Trophoblast cell (in vitro differentiated cells and primary cell): ENCODE data around the gene ABCA13.

ENCODE experiments used
- DNase-seq, 2 donors: peaks; one replicate each; pipeline ENCODE4 v3.0.0-alpha.2; 2016
- H2AFZ ChIP-seq: 2 replicates; pipeline ENCODE4 v1.6.1; 2013; ENCODE audit warnings: low read length, moderate library complexity, mild to moderate bottlenecking; ENCODE audit not compliant: insufficient read depth, poor library complexity
- H2AK5ac ChIP-seq: 2 replicates; pipeline ENCODE4 v1.6.1; 2013; ENCODE audit warnings: mild to moderate bottlenecking, low read length
- H2BK120ac ChIP-seq: 2 replicates; pipeline ENCODE4 v1.6.1; 2013; ENCODE audit warnings: low read length, mild to moderate bottlenecking, moderate library complexity; ENCODE audit not compliant: insufficient read depth, poor library complexity
- H2BK12ac ChIP-seq: 2 replicates; pipeline ENCODE4 v1.6.1; 2013; ENCODE audit warnings: mild to moderate bottlenecking, low read length, moderate library complexity
- H2BK5ac ChIP-seq: 2 replicates; pipeline ENCODE4 v1.6.1; 2013; ENCODE audit warnings: low read length, low read depth, moderate library complexity, mild to moderate bottlenecking; ENCODE audit not compliant: poor library complexity
- H3K14ac ChIP-seq: 2 replicates; pipeline ENCODE4 v1.6.1; 2013; ENCODE audit warnings: mild to moderate bottlenecking, low read length
- H3K18ac ChIP-seq: 2 replicates; pipeline ENCODE4 v1.6.1; 2013; ENCODE audit warnings: mild to moderate bottlenecking, low read length
- H3K23ac ChIP-seq: 2 replicates; pipeline ENCODE4 v1.6.1; 2013; ENCODE audit warnings: low read length
- H3K27ac ChIP-seq: 2 replicates; pipeline ENCODE4 v1.5.1; 2013; ENCODE audit warnings: low read depth, mild to moderate bottlenecking, inconsistent platforms, low read length, moderate library complexity
- H3K27me3 ChIP-seq: 2 replicates; pipeline ENCODE4 v1.6.1; 2013; ENCODE audit warnings: inconsistent platforms, mild to moderate bottlenecking, low read length, moderate library complexity; ENCODE audit not compliant: insufficient read depth
- H3K36me3 ChIP-seq, 2 experiments: 1 replicate in 1 of 2; 2 replicates in 1 of 2; pipeline ENCODE4 v1.6.1; 2013; ENCODE audit warnings: low read length in 2 of 2, mild to moderate bottlenecking in 2 of 2, moderate library complexity in 1 of 2; ENCODE audit not compliant: insufficient read depth in 2 of 2, control insufficient read depth in 1 of 2
- H3K4ac ChIP-seq: 2 replicates; pipeline ENCODE4 v1.6.1; 2013; ENCODE audit warnings: low read depth, mild to moderate bottlenecking, low read length, moderate library complexity
- H3K4me1 ChIP-seq, 2 experiments: 1 replicate in 1 of 2; 2 replicates in 1 of 2; pipeline ENCODE4 v1.6.1; 2013; ENCODE audit warnings: low read length in 2 of 2, mild to moderate bottlenecking in 2 of 2, moderate library complexity in 1 of 2; ENCODE audit not compliant: insufficient read depth in 2 of 2, control insufficient read depth in 1 of 2
- H3K4me2 ChIP-seq: 2 replicates; pipeline ENCODE4 v1.6.1; 2013; ENCODE audit warnings: inconsistent platforms, mild to moderate bottlenecking, low read length, moderate library complexity
- H3K4me3 ChIP-seq: 2 replicates; pipeline ENCODE4 v1.5.1; 2013; ENCODE audit warnings: mild to moderate bottlenecking, low read depth, low read length, inconsistent platforms
- H3K79me1 ChIP-seq: one replicate; pipeline ENCODE4 v1.6.1; 2013; ENCODE audit warnings: low read length
- H3K79me2 ChIP-seq: 2 replicates; pipeline ENCODE4 v1.6.1; 2013; ENCODE audit warnings: low read length, mild to moderate bottlenecking; ENCODE audit not compliant: control insufficient read depth, insufficient read depth, poor library complexity
- H3K9ac ChIP-seq: 2 replicates; pipeline ENCODE4 v1.6.1; 2013; ENCODE audit warnings: mild to moderate bottlenecking, low read length
- H3K9me3 ChIP-seq: 2 replicates; pipeline ENCODE4 v1.6.1; 2013; ENCODE audit warnings: low read depth, mild to moderate bottlenecking, control low read depth, inconsistent platforms, low read length; ENCODE audit not compliant: insufficient read depth
- H4K12ac ChIP-seq: 2 replicates; pipeline ENCODE4 v1.6.1; 2013; ENCODE audit warnings: low read depth, mild to moderate bottlenecking, low read length, moderate library complexity
- H4K8ac ChIP-seq: 2 replicates; pipeline ENCODE4 v1.6.1; 2013; ENCODE audit warnings: low read depth, mild to moderate bottlenecking, low read length, moderate library complexity
- H4K91ac ChIP-seq: one replicate; pipeline ENCODE4 v1.6.1; 2013; ENCODE audit warnings: low read depth, mild to moderate bottlenecking, low read length, moderate library complexity
- WGBS: extraction: QIAGEN DNeasy Blood & Tissue Kit; methylation state at CpG from one replicate; pipeline ENCODE4 v1.1.7; 2013; ENCODE audit warnings: missing lambda C conversion rate; ENCODE audit not compliant: insufficient read length, insufficient coverage; ENCODE audit errors: extremely low coverage; 5-methylcytosine and 5-hydroxymethylcytosine counted together

Gene ABCA13

DNA sequence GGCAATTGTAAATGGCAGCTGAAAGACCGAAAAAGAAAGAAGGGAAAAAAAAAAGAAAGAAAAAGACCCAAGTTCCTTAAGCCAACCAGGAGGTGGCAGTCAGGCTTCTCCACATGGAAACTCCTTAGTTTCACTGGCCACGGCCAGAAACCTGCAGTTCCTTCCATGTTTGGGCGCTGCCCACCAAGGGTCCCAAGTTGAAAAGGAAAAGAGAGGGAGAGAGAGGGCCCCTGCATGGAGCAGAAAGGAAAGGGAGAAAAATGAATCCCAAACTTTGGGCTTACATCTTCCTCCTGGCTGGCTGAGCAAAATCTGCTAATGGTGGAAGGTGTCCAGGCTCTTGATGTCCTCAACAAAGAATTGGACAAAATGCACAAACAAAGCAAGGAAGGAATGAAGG, 31.8 kb upstream of the ABCA13 start:
- Histone ChIP-seq H2BK120ac (no peak overlapping the region), H3K9ac (no peak overlapping the region), H3K4ac (no peak overlapping the region), H4K8ac (no peak overlapping the region), H3K27ac (no peak overlapping the region), H3K23ac (no peak overlapping the region), H3K27me3 (no peaks in the 10 kb centered on the region), H3K4me2 (no peak overlapping the region), H3K18ac (no peak overlapping the region), H3K4me3 (no peak overlapping the region), H3K79me1 (no peaks in the 10 kb centered on the region), H2BK12ac (no peak overlapping the region), H3K4me1 (peaks cover 0 to 3% of the 10 kb centered on the region in 2 experiments), H3K9me3 (peaks cover 3% of the 10 kb centered on the region), H3K79me2 (no peaks in the 10 kb centered on the region), H3K14ac (no peak overlapping the region), H4K91ac (no peak overlapping the region), H3K36me3 (no peaks in the 10 kb centered on the region), H4K12ac (no peak overlapping the region), H2AFZ (no peak overlapping the region), H2AK5ac (no peak overlapping the region), H2BK5ac (no peak overlapping the region)
- DNase-seq = peak in 1 of 2 donors; percentile 22
- no CpG with 5 or more reads among the region's 3 CpGs for WGBS

DNA sequence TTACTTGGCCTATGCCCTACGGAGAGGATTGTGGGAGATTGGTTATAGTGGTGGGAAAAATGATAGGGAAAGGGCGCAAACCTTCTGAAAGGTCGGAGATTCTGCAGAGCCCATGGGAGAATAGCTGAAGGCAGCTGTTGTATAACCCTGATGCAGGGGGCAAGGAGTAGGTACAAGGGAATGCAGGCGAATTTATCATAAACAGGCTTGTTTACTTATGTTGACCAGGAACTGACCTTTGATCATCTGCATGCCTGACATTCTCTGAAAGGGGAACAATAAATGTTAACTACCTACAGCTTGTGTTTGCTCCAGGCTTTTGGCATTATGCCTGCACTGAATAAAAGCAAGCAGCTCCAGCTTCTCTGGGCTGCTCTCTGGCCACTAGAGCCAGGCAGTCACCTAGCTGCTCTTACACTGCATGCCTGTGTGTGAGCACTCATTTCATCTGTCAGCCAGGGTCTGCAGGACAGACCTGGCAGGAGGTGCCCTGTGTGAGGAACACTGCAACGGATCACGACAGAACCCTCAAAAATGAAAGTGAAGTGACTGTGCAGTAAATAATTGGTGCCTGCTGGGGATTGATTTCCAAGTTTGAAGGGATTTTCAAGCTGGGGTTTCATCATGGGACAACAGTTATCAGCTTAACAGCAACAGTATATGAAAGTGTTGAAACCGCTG, 31.1 kb upstream of the ABCA13 start:
- no peak overlapping the region for H2AFZ ChIP-seq
- no peak overlapping the region for H2BK120ac ChIP-seq
- H3K18ac ChIP-seq = no peak overlapping the region
- no peak overlapping the region for H4K8ac ChIP-seq
- no peak overlapping the region for H3K27ac ChIP-seq
- no peak overlapping the region for H3K4ac ChIP-seq
- H3K9ac ChIP-seq = no peak overlapping the region
- H3K27me3 ChIP-seq = no peaks in the 10 kb centered on the region
- no peak overlapping the region for H3K23ac ChIP-seq
- no peaks in the 10 kb centered on the region for H3K79me1 ChIP-seq
- H3K4me2 ChIP-seq = no peak overlapping the region
- H2BK5ac ChIP-seq = no peak overlapping the region
- H4K12ac ChIP-seq = no peak overlapping the region
- H3K79me2 ChIP-seq = no peaks in the 10 kb centered on the region
- H4K91ac ChIP-seq = no peak overlapping the region
- no peak overlapping the region for H2BK12ac ChIP-seq
- WGBS = no CpG with 5 or more reads among the region's 7 CpGs
- no peaks in the 10 kb centered on the region for H3K36me3 ChIP-seq
- H3K4me3 ChIP-seq = no peak overlapping the region
- H2AK5ac ChIP-seq = no peak overlapping the region
- H3K4me1 ChIP-seq = peaks cover 0 to 3% of the 10 kb centered on the region in 2 experiments
- H3K14ac ChIP-seq = no peak overlapping the region
- peak; percentile 28 to 66 for DNase-seq
- H3K9me3 ChIP-seq = peaks cover 3% of the 10 kb centered on the region

DNA sequence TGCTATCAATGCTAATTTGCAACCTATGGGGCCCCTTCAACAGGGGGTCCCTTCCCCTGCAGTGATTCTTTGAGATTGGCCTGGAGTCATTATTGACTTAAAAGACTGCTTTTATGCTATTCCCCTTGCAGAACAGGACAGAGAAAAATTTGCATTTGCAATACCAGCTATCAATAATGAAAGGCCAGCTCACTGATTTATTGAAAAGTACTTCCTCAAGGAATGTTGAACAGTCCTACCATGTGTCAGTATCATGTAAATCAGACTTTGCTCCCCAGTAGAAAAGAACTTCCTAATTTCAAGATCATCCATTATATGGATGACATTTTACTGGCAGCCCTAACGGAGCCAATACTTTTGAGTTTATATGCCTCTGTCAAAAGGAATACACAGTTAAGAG, 29.7 kb upstream of the ABCA13 start:
- H3K4me1 ChIP-seq = peaks cover 0 to 3% of the 10 kb centered on the region in 2 experiments
- no peak overlapping the region for H3K4ac ChIP-seq
- no peak overlapping the region for H2AK5ac ChIP-seq
- no peak overlapping the region for H4K8ac ChIP-seq
- H3K27ac ChIP-seq = no peak overlapping the region
- H2BK120ac ChIP-seq = no peak overlapping the region
- H2BK12ac ChIP-seq = no peak overlapping the region
- no peak overlapping the region for H3K18ac ChIP-seq
- WGBS = no CpG with 5 or more reads among the region's 1 CpG
- H3K79me2 ChIP-seq = no peaks in the 10 kb centered on the region
- no peaks in the 10 kb centered on the region for H3K36me3 ChIP-seq
- no peak overlapping the region for H2AFZ ChIP-seq
- H3K79me1 ChIP-seq = no peaks in the 10 kb centered on the region
- no peak overlapping the region for H3K4me3 ChIP-seq
- DNase-seq = no peak
- H3K14ac ChIP-seq = no peak overlapping the region
- no peak overlapping the region for H2BK5ac ChIP-seq
- peaks cover 3% of the 10 kb centered on the region for H3K9me3 ChIP-seq
- H3K23ac ChIP-seq = no peak overlapping the region
- no peaks in the 10 kb centered on the region for H3K27me3 ChIP-seq
- no peak overlapping the region for H4K12ac ChIP-seq
- no peak overlapping the region for H3K9ac ChIP-seq
- no peak overlapping the region for H3K4me2 ChIP-seq
- H4K91ac ChIP-seq = no peak overlapping the region

DNA sequence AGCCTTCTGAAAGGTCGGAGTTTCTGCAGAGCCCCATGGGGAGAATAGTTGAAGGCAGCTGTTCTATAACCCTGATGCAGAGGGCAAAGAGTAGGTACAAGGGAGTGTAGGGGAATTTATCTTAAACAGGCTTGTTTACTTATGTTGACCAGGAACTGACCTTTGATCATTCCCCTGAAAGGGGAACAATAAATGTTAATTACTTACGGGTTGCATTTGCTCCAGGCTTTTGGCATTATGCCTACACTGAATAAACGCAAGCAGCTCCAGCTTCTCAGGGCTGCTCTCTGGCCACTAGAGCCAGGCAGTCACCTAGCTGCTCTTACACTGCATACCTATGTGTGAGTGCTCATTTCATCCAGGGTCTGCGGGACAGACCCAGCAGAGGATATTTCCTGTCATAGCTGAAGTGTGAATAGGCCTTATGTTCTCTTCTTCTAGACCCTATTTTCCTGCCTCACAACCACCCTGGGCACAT, 26.9 kb upstream of the ABCA13 start:
- H3K27me3 ChIP-seq = no peaks in the 10 kb centered on the region
- no CpG with 5 or more reads among the region's 4 CpGs for WGBS
- H3K79me1 ChIP-seq = no peaks in the 10 kb centered on the region
- no peak overlapping the region for H3K14ac ChIP-seq
- no peaks in the 10 kb centered on the region for H3K79me2 ChIP-seq
- no peak overlapping the region for H2BK120ac ChIP-seq
- H3K4me3 ChIP-seq = no peak overlapping the region
- H4K12ac ChIP-seq = no peak overlapping the region
- no peak overlapping the region for H4K8ac ChIP-seq
- no peak overlapping the region for H4K91ac ChIP-seq
- H3K4me2 ChIP-seq = no peak overlapping the region
- H2BK5ac ChIP-seq = no peak overlapping the region
- no peaks in the 10 kb centered on the region for H3K36me3 ChIP-seq
- no peak overlapping the region for H3K18ac ChIP-seq
- H3K4me1 ChIP-seq = peaks cover 0 to 3% of the 10 kb centered on the region in 2 experiments
- no peak overlapping the region for H2BK12ac ChIP-seq
- no peak overlapping the region for H3K27ac ChIP-seq
- H2AK5ac ChIP-seq = no peak overlapping the region
- no peak overlapping the region for H3K23ac ChIP-seq
- H3K9me3 ChIP-seq = peaks cover 3% of the 10 kb centered on the region
- H3K9ac ChIP-seq = no peak overlapping the region
- no peak overlapping the region for H3K4ac ChIP-seq
- no peak for DNase-seq
- no peak overlapping the region for H2AFZ ChIP-seq
